HEK293 (cell line): Measurements from ENCODE around the gene IL3RA.

Experiments
- CTCF ChIA-PET: fragments of 350-600 bp; formaldehyde crosslinking; extraction: SDS; loops from one replicate; lab custom pipeline; 2021; ENCODE audit warnings: antibody characterized with exemption; lab: Yijun Ruan, JAX
- POLR2A ChIA-PET: fragments of 300-600 bp; formaldehyde crosslinking; extraction: SDS; loops from one replicate; lab custom pipeline; 2020; ENCODE audit warnings: antibody characterized with exemption, inconsistent platforms; lab: Yijun Ruan, JAX
- H3K27ac ChIP-seq: fragments of 200-500 bp; sonication (Bioruptor generic); 2 replicates; pipeline ENCODE4 v1.5.1; 2014; ENCODE audit warnings: low read depth, low read length, control low read depth, inconsistent platforms; ENCODE audit errors: extremely low read depth
- H3K36me3 ChIP-seq, 2 experiments: fragments of 200-500 bp in 1 of 2; sonication (Bioruptor generic) in 1 of 2; 1 replicate in 1 of 2; 2 replicates in 1 of 2; pipeline ENCODE4 v1.5.1; 2014 to 2017; ENCODE audit warnings: inconsistent platforms in 2 of 2, low read length in 2 of 2; ENCODE audit not compliant: control insufficient read depth in 2 of 2, insufficient read depth in 1 of 2
- H3K4me1 ChIP-seq: fragments of 200-500 bp; sonication (Bioruptor generic); 2 replicates; pipeline ENCODE4 v1.5.1; 2014; ENCODE audit warnings: mild to moderate bottlenecking, low read length, inconsistent platforms; ENCODE audit not compliant: control insufficient read depth, insufficient read depth
- H3K4me3 ChIP-seq: 2 replicates; pipeline ENCODE4 v1.5.1; 2011; ENCODE audit warnings: low read depth, mild to moderate bottlenecking, control low read depth, low read length, moderate library complexity
- H3K9me3 ChIP-seq: fragments of 200-500 bp; sonication (Bioruptor generic); 2 replicates; pipeline ENCODE4 v1.5.1; 2014; ENCODE audit warnings: low read depth, low read length, inconsistent platforms; ENCODE audit not compliant: control insufficient read depth, insufficient read depth
- KLF9 ChIP-seq: fragments of 450-650 bp; formaldehyde crosslinking; IDR thresholded peaks from 2 replicates; pipeline ENCODE4 v1.5.1; 2016; ENCODE audit warnings: missing biosample characterization, missing genetic modification characterization, low read depth
- SP3 ChIP-seq: fragments of 450-650 bp; formaldehyde crosslinking; IDR thresholded peaks from 2 replicates; pipeline ENCODE4 v1.5.1; 2016; ENCODE audit warnings: missing biosample characterization, missing genetic modification characterization
- SP7 ChIP-seq: fragments of 450-650 bp; formaldehyde crosslinking; IDR thresholded peaks from 2 replicates; pipeline ENCODE4 v1.5.1; 2016; ENCODE audit warnings: missing biosample characterization, missing genetic modification characterization
- ZBTB48 ChIP-seq: fragments of 450-650 bp; formaldehyde crosslinking; IDR thresholded peaks from 2 replicates; pipeline ENCODE4 v1.5.1; 2016; ENCODE audit warnings: missing biosample characterization, missing genetic modification characterization
- ZNF202 ChIP-seq: fragments of 450-650 bp; formaldehyde crosslinking; IDR thresholded peaks from 2 replicates; pipeline ENCODE4 v1.5.1; 2016; ENCODE audit warnings: missing biosample characterization, missing genetic modification characterization, borderline replicate concordance
- ZNF416 ChIP-seq: fragments of 450-650 bp; formaldehyde crosslinking; IDR thresholded peaks from 2 replicates; pipeline ENCODE4 v1.5.1; 2016; ENCODE audit warnings: missing biosample characterization, missing genetic modification characterization
- ZNF501 ChIP-seq: fragments of 450-650 bp; formaldehyde crosslinking; IDR thresholded peaks from 2 replicates; pipeline ENCODE4 v1.5.1; 2016; ENCODE audit warnings: missing biosample characterization, missing genetic modification characterization
- ZNF514 ChIP-seq: fragments of 450-650 bp; formaldehyde crosslinking; IDR thresholded peaks from 2 replicates; pipeline ENCODE4 v1.5.1; 2016; ENCODE audit warnings: missing biosample characterization, missing genetic modification characterization
- ZNF558 ChIP-seq: fragments of 450-650 bp; formaldehyde crosslinking; IDR thresholded peaks from 2 replicates; pipeline ENCODE4 v1.5.1; 2016; ENCODE audit warnings: missing biosample characterization, missing genetic modification characterization
- ZNF596 ChIP-seq: fragments of 450-650 bp; IDR thresholded peaks from 2 replicates; pipeline ENCODE4 v1.5.0; 2018; ENCODE audit warnings: missing biosample characterization, mild to moderate bottlenecking, missing genetic modification characterization, moderate library complexity
- ZNF600 ChIP-seq: fragments of 450-650 bp; formaldehyde crosslinking; IDR thresholded peaks from 2 replicates; pipeline ENCODE4 v1.5.1; 2016; ENCODE audit warnings: missing biosample characterization, missing genetic modification characterization
- ZNF626 ChIP-seq: fragments of 450-650 bp; sonication (Bioruptor Pico); formaldehyde crosslinking; IDR thresholded peaks from 2 replicates; pipeline ENCODE4 v1.5.1; 2018; ENCODE audit warnings: missing biosample characterization, missing genetic modification characterization, inconsistent platforms
- TF ChIP-seq, protein P1 (sequence below): fragments of 450-650 bp; formaldehyde crosslinking; conservative IDR thresholded peaks from 2 replicates; pipeline ENCODE4 v1.5.1; 2016; ENCODE audit warnings: low read depth, missing biosample characterization, missing genetic modification characterization
- TF ChIP-seq, protein P2 (sequence below): fragments of 450-650 bp; formaldehyde crosslinking; IDR thresholded peaks from 2 replicates; pipeline ENCODE4 v1.5.1; 2016; ENCODE audit warnings: missing biosample characterization, missing genetic modification characterization
- TF ChIP-seq, protein P3 (sequence below): fragments of 450-650 bp; formaldehyde crosslinking; IDR thresholded peaks from 2 replicates; pipeline ENCODE4 v1.5.1; 2016; ENCODE audit warnings: missing biosample characterization, missing genetic modification characterization
- TF ChIP-seq, protein P4 (sequence below): fragments of 450-650 bp; formaldehyde crosslinking; IDR thresholded peaks from 2 replicates; pipeline ENCODE4 v1.5.0; 2017; ENCODE audit warnings: missing biosample characterization, missing genetic modification characterization, borderline replicate concordance
- TF ChIP-seq, protein P5 (sequence below): fragments of 450-650 bp; formaldehyde crosslinking; IDR thresholded peaks from 2 replicates; pipeline ENCODE4 v1.5.1; 2017; ENCODE audit warnings: missing biosample characterization, missing genetic modification characterization
- TF ChIP-seq, protein P6 (sequence below): fragments of 450-650 bp; formaldehyde crosslinking; IDR thresholded peaks from 2 replicates; pipeline ENCODE4 v1.5.1; 2016; ENCODE audit warnings: missing biosample characterization, missing genetic modification characterization

The IL3RA gene

DNA sequence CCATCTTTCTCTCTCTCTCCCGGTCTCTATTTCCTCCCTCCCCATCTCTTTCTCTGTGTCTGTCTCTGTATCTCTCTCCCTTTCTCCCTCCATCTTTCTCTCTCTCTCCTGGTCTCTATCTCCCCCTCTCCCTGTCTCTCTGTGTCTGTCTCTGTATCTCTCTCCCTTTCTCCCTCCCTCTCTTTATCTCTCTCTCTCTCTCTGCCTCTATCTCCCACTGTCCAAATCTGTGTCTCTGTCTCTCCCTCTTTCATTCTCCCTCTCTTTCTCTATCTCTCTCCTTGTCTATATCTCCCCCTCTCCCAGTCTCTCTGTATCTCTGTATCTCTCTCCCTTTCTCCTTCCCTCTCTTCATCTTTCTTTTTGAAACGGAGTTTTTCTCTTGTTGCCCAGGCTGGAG, 23.6 kb downstream of the IL3RA start:
- Histone ChIP-seq H3K4me1 (no peaks in the 10 kb centered on the region), H3K4me3 (no peak overlapping the region), H3K27ac (no peak overlapping the region), H3K36me3 (no peaks in the 10 kb centered on the region; a peak in 1 of 3 replicates), H3K9me3 (no peaks in the 10 kb centered on the region)
- ChIA-PET POLR2A (no interaction called here), CTCF (no interaction called here)
- TF ChIP-seq ZNF202 (tag by site-specific recombination) = no peak
- TF ChIP-seq, protein P1, sequence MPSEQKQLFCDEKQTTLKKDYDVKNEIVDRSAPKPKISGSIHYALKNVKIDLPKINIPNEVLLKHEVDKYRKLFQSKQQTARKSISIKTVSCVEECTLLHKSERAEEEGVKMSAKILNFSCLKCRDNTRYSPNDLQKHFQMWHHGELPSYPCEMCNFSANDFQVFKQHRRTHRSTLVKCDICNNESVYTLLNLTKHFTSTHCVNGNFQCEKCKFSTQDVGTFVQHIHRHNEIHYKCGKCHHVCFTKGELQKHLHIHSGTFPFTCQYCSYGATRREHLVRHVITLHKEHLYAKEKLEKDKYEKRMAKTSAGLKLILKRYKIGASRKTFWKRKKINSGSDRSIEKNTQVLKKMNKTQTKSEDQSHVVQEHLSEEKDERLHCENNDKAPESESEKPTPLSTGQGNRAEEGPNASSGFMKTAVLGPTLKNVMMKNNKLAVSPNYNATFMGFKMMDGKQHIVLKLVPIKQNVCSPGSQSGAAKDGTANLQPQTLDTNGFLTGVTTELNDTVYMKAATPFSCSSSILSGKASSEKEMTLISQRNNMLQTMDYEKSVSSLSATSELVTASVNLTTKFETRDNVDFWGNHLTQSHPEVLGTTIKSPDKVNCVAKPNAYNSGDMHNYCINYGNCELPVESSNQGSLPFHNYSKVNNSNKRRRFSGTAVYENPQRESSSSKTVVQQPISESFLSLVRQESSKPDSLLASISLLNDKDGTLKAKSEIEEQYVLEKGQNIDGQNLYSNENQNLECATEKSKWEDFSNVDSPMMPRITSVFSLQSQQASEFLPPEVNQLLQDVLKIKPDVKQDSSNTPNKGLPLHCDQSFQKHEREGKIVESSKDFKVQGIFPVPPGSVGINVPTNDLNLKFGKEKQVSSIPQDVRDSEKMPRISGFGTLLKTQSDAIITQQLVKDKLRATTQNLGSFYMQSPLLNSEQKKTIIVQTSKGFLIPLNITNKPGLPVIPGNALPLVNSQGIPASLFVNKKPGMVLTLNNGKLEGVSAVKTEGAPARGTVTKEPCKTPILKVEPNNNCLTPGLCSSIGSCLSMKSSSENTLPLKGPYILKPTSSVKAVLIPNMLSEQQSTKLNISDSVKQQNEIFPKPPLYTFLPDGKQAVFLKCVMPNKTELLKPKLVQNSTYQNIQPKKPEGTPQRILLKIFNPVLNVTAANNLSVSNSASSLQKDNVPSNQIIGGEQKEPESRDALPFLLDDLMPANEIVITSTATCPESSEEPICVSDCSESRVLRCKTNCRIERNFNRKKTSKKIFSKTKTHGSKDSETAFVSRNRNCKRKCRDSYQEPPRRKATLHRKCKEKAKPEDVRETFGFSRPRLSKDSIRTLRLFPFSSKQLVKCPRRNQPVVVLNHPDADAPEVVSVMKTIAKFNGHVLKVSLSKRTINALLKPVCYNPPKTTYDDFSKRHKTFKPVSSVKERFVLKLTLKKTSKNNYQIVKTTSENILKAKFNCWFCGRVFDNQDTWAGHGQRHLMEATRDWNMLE (tag by site-specific recombination) = no peak
- TF ChIP-seq ZNF416 (tag by site-specific recombination) = no peak
- TF ChIP-seq ZNF596 = peak; percentile 73

DNA sequence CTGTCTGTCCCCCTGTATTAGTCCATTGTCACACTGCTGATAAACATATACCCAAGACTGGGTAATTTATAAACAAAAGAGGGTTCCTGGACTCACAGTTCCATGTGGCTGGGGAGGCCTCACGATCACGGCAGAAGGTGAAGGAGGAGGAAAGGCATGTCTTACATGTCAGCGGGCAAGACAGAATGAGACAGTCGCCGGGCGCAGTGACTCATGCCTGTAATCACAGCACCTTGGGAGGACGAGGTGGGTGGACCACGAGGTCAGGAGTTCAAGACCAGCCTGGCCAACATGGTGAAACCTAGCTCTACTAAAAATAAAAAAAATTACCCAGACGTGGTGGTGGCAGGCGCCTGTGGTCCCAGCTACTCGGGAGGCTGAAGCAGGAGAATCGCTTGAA, 24.7 kb downstream of the IL3RA start:
- Histone ChIP-seq H3K4me1 (no peaks in the 10 kb centered on the region), H3K36me3 (no peaks in the 10 kb centered on the region; a peak in 1 of 3 replicates), H3K4me3 (no peak overlapping the region), H3K9me3 (no peaks in the 10 kb centered on the region), H3K27ac (no peak overlapping the region)
- POLR2A ChIA-PET = no interaction called here
- CTCF ChIA-PET = no interaction called here
- TF ChIP-seq, protein P2, sequence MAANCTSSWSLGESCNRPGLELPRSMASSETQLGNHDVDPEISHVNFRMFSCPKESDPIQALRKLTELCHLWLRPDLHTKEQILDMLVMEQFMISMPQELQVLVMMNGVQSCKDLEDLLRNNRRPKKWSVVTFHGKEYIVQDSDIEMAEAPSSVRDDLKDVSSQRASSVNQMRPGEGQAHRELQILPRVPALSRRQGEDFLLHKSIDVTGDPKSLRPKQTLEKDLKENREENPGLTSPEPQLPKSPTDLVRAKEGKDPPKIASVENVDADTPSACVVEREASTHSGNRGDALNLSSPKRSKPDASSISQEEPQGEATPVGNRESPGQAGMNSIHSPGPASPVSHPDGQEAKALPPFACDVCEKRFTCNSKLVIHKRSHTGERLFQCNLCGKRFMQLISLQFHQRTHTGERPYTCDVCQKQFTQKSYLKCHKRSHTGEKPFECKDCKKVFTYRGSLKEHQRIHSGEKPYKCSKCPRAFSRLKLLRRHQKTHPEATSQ (tag by site-specific recombination) = no peak
- TF ChIP-seq, protein P3, sequence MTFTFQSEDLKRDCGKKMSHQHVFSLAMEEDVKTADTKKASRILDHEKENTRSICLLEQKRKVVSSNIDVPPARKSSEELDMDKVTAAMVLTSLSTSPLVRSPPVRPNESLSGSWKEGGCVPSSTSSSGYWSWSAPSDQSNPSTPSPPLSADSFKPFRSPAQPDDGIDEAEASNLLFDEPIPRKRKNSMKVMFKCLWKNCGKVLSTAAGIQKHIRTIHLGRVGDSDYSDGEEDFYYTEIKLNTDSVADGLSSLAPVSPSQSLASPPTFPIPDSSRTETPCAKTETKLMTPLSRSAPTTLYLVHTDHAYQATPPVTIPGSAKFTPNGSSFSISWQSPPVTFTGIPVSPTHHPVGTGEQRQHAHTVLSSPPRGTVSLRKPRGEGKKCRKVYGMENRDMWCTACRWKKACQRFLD (tag by site-specific recombination) = no peak
- no peak for TF ChIP-seq ZNF558 (tag by site-specific recombination)
- TF ChIP-seq KLF9 = no peak
- no peak for TF ChIP-seq SP3 (tag by site-specific recombination)
- TF ChIP-seq, protein P4, sequence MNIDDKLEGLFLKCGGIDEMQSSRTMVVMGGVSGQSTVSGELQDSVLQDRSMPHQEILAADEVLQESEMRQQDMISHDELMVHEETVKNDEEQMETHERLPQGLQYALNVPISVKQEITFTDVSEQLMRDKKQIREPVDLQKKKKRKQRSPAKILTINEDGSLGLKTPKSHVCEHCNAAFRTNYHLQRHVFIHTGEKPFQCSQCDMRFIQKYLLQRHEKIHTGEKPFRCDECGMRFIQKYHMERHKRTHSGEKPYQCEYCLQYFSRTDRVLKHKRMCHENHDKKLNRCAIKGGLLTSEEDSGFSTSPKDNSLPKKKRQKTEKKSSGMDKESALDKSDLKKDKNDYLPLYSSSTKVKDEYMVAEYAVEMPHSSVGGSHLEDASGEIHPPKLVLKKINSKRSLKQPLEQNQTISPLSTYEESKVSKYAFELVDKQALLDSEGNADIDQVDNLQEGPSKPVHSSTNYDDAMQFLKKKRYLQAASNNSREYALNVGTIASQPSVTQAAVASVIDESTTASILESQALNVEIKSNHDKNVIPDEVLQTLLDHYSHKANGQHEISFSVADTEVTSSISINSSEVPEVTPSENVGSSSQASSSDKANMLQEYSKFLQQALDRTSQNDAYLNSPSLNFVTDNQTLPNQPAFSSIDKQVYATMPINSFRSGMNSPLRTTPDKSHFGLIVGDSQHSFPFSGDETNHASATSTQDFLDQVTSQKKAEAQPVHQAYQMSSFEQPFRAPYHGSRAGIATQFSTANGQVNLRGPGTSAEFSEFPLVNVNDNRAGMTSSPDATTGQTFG (tag by site-specific recombination) = no peak
- no peak for TF ChIP-seq ZNF501 (tag by site-specific recombination)
- no peak for TF ChIP-seq ZNF600 (tag by site-specific recombination)
- TF ChIP-seq ZBTB48 = no peak
- TF ChIP-seq ZNF626 (tag by site-specific recombination) = no peak
- TF ChIP-seq, protein P5, sequence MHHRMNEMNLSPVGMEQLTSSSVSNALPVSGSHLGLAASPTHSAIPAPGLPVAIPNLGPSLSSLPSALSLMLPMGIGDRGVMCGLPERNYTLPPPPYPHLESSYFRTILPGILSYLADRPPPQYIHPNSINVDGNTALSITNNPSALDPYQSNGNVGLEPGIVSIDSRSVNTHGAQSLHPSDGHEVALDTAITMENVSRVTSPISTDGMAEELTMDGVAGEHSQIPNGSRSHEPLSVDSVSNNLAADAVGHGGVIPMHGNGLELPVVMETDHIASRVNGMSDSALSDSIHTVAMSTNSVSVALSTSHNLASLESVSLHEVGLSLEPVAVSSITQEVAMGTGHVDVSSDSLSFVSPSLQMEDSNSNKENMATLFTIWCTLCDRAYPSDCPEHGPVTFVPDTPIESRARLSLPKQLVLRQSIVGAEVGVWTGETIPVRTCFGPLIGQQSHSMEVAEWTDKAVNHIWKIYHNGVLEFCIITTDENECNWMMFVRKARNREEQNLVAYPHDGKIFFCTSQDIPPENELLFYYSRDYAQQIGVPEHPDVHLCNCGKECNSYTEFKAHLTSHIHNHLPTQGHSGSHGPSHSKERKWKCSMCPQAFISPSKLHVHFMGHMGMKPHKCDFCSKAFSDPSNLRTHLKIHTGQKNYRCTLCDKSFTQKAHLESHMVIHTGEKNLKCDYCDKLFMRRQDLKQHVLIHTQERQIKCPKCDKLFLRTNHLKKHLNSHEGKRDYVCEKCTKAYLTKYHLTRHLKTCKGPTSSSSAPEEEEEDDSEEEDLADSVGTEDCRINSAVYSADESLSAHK (tag by site-specific recombination) = no peak
- no peak for TF ChIP-seq SP7
- no peak for TF ChIP-seq ZNF514 (tag by site-specific recombination)
- TF ChIP-seq, protein P6, sequence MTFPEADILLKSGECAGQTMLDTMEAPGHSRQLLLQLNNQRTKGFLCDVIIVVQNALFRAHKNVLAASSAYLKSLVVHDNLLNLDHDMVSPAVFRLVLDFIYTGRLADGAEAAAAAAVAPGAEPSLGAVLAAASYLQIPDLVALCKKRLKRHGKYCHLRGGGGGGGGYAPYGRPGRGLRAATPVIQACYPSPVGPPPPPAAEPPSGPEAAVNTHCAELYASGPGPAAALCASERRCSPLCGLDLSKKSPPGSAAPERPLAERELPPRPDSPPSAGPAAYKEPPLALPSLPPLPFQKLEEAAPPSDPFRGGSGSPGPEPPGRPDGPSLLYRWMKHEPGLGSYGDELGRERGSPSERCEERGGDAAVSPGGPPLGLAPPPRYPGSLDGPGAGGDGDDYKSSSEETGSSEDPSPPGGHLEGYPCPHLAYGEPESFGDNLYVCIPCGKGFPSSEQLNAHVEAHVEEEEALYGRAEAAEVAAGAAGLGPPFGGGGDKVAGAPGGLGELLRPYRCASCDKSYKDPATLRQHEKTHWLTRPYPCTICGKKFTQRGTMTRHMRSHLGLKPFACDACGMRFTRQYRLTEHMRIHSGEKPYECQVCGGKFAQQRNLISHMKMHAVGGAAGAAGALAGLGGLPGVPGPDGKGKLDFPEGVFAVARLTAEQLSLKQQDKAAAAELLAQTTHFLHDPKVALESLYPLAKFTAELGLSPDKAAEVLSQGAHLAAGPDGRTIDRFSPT (tag by site-specific recombination) = no peak
